T47D (cell line): ENCODE data around the gene IGF1.

Experiments
- DNase-seq, 2 experiments: peaks; one replicate each; pipeline versions ENCODE4 v3.0.0 to v3.0.0-alpha.2; 2011 to 2012; ENCODE audit warnings: low read depth in 1 of 2, low spot score in 1 of 2
- JUND ChIP-seq: IDR thresholded peaks from 2 replicates; pipeline ENCODE4 v1.6.1; 2012; ENCODE audit warnings: low read depth
- in situ Hi-C: cut with HindIII; loops from 2 replicates; pipeline ENCODE4 v1.10.0; 2016; ENCODE audit warnings: low sequenced_read_pairs, low pct_unique_long_range_greater_than_20kb

IGF1 gene

DNA sequence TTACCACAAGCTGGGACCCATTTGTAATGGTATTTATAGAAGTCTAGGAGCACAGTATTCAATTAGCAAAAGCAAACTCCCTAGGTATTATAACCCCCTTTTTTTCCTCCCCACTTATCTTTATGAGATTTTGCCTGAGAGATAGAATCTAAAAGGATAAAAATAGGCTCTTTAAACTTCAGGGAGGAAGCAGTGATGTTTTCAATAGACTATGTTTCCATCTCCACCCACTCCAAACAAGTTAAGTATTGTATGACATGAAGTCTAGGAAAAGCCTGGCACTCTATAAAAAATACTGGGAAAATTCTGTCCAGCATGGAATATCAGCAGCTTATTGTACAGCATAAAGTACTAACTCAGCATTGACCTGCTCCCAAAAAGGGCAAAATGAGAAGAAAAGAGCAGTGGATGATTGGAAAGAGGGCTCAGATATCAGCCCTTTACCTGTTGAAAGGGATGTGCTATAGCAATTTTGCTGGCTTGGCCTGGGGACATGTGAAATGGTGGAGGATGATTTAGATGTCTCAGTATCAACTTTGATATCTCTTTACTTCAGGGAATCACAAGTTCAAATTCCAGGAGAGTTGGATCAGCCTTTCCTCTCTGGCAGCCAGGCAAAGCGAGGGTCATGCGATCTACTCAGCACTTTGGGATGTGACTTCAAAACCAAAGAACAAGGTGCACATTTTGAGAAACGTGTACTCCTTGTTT lies 72.4 kb downstream of the IGF1 start:
- DNase-seq: no peak
- in situ Hi-C loops: no loop called here
- TF ChIP-seq JUND: no peak

GRCh38 chr12:102406033-102406584 lies 74.3 kb downstream of the IGF1 start:
- DNase-seq: no peak
- in situ Hi-C loops: no loop called here
- no peak for TF ChIP-seq JUND

DNA sequence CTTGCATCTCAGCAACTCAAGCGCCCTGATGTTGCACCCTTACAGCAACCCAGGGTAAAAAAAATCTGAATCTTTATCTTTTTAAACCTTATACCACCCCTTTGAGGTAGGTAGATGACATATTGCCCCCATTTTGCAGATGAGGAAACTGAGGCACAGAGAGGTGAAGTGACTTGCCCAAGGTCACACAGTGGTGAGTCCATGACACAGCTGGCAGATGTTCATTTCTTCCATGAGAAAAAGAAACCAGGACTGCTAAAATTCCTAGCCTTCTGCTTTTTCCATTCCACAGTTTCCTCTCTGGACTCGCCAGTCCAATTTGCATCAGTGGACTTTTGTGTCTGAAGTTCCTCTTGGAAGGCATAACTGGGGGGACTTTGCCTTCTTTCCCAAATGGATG lies 79.3 kb downstream of the IGF1 start:
- no peak for TF ChIP-seq JUND
- no peak for DNase-seq
- in situ Hi-C loops: no loop called here

DNA sequence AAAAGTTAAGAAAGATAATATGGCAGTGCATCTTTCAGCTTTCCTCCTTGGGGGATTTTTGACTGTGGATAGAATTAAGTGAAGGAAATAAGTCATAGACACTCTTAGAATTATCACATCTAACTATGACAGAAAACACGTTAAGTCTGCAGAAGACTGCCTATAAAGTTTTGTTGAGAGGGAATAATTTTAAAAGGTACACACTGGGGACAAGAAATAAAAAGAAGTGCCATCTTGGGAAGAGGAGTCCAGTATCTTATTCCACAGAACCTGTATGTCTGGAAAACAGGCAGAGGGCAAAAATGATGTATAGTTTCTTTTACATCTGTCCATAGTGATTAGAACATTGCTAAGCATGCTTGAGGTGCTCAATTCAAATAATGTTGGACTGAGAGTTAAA lies 80.7 kb downstream of the IGF1 start:
- no peak for DNase-seq
- in situ Hi-C loops: no loop called here
- TF ChIP-seq JUND: no peak

DNA sequence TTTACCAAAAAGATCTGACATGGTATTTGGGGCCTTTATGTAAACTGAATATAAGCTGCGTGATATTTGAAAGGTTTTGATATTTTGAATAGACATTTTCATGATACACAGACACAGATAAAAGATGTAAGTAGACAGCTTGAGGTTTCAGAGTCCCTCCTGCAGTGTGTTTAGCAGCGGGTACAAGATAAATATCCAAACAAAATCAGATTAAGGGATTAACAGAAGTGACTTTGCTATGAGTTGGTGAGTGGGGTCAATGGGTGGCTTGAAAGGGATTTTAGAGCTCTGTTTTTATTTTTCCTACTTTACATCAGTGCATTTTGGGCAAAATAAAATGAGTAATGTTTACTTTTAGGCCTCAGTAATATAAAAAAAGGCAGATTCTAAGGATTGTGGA lies 84.1 kb downstream of the IGF1 start:
- in situ Hi-C loops: no loop called here
- TF ChIP-seq JUND: no peak
- no peak for DNase-seq

DNA sequence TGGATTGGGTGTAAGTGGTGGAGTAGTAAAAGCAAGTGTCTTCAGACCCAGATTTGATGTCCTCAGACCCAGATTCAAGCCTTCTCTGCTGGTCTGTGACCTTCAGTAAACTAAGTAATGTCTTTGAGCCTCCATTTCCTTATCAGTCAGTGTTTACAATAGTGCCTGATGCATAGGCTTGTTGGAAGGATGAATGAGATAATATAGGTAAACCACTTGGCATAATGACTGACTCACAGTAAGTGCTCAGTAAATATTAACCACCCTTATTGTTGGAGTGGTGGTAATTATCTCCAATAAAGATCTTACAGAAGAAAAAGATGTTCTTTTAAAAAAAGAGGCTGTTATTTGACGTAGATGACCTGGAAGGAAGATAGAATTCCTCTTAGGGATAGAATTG lies 86.2 kb downstream of the IGF1 start:
- no peak for TF ChIP-seq JUND
- DNase-seq: no peak
- in situ Hi-C loops: no loop called here

DNA sequence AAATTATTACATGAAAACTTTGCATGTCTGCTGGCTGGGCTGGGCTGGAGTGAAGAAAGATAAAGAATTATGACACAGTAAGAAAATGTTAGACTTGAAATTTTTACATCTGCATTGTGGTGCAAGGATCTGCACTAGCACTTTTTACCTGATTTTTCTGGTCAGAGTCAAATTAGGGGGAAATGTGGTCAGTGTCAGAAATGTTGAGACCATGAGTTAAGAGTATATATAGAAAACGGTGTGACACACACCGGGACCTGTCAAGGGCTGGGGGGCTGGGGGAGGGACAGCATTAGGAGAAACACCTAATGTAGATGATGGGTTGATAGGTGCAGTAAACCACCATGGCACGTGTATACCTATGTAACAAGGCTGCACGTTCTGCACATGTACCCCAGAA lies 90.3 kb downstream of the IGF1 start:
- in situ Hi-C loops: no loop called here
- TF ChIP-seq JUND: no peak
- DNase-seq: no peak

GRCh38 chr12:102388469-102388868 lies 91.9 kb downstream of the IGF1 start:
- in situ Hi-C loops: no loop called here
- DNase-seq: no peak
- no peak for TF ChIP-seq JUND

- no peak for TF ChIP-seq JUND
- in situ Hi-C loops: no loop called here
- no peak for DNase-seq
These were observed 95.0 kb downstream of the IGF1 start for GRCh38 chr12:102385343-102385742.

- TF ChIP-seq JUND: no peak
- in situ Hi-C loops: no loop called here
- DNase-seq: no peak
These were observed 100.8 kb downstream of the IGF1 start for GRCh38 chr12:102379346-102380162.

DNA sequence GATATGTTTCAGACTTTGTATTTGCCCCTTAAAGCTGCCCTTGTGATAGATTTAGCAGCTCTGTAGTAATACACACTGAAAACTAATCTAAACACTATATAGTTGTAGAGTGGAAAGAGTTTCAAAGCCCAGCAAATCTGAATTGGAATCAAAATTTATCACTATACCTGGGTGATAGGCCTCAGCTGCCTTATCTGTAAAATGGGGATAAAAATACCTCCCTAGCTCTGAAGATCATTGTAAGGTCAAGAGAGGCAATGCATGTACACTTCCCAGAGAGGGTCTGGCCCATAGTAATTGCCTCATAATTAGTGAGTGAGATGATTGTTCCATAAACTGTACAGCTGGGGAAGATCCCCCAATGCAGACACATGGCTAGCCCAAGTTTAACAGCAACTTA lies 103.6 kb downstream of the IGF1 start:
- in situ Hi-C loops: no loop called here
- DNase-seq: no peak
- no peak for TF ChIP-seq JUND

GRCh38 chr12:102376181-102376747 lies 104.1 kb downstream of the IGF1 start:
- no peak for DNase-seq
- in situ Hi-C loops: no loop called here
- no peak for TF ChIP-seq JUND

GRCh38 chr12:102374190-102374589 lies 106.2 kb downstream of the IGF1 start:
- TF ChIP-seq JUND: no peak
- in situ Hi-C loops: no loop called here
- DNase-seq: no peak

DNA sequence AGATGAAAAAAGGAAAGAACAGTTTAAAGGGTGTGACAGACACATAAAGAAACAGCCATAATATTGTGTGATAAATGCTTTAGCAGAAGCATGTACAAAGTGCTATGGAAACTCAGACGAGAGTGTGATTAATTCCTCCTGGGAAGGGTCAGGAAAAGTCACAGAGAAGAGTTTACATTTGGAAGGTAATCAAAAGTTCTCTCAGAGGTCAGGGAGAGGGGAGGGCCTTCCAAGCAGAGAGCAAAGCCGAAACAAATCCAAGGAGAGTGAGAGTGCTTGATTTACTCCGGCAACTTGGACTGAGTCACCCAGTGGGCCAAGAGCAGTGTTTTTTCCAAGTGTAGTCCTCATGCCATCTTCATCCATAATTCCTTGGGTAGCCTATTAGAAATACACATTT lies 108.3 kb downstream of the IGF1 start:
- TF ChIP-seq JUND: no peak
- no peak for DNase-seq
- in situ Hi-C loops: no loop called here
